T-cell (primary cell): ENCODE measurements around the gene EXOC8. TPM values are rescaled to one million over a fixed set of nuclear protein-coding genes. Genes with fewer than 3 reads are reported as not detected.

Experiments used
- ATAC-seq, 4 experiments: fragments of 200-7000 bp in 3 of 4; fragments of 150-1000 bp in 1 of 4; cut with Tn5 transposase; replicated peaks in 1 of 4; 1 replicate in 3 of 4; 2 replicates in 1 of 4; pipeline ENCODE4 v1.10.0; 2021; ENCODE audit warnings: moderate library complexity in 3 of 4, mild to moderate bottlenecking in 2 of 4, moderate number of reproducible peaks in 1 of 4
- CTCF ChIA-PET, 2 donors: fragments of 300-600 bp; sonication (Branson Sonifier 250); formaldehyde crosslinking; loops; one replicate each; lab custom pipeline; 2022; ENCODE audit warnings: antibody characterized with exemption in 2 of 2; lab: Charles Lee
- POLR2A ChIA-PET, 2 donors: fragments of 300-600 bp; sonication (Branson Sonifier 250); formaldehyde crosslinking; loops; one replicate each; lab custom pipeline; 2022; ENCODE audit warnings: antibody characterized with exemption in 2 of 2; lab: Charles Lee
- DNase-seq, 35 experiments: peaks; one replicate each; pipeline versions ENCODE4 v3.0.0 to v3.0.0-alpha.2; 2013 to 2023
- H3K27ac ChIP-seq: one replicate; pipeline ENCODE4 v1.5.1; 2013; ENCODE audit warnings: low read length
- H3K27me3 ChIP-seq, 2 experiments: replicated peaks in 1 of 2; 1 replicate in 1 of 2; 2 replicates in 1 of 2; pipeline versions ENCODE4 v1.6.1 to v1.7.0; 2013; ENCODE audit warnings: low read length in 1 of 2, mixed read lengths in 1 of 2; ENCODE audit not compliant: control insufficient read depth in 2 of 2, insufficient read depth in 2 of 2; ENCODE audit errors: extremely low read depth in 1 of 2
- H3K36me3 ChIP-seq, 2 donors: 1 replicate in 1 of 2; 2 replicates in 1 of 2; pipeline versions ENCODE4 v1.6.1 to v1.7.0; 2013; ENCODE audit warnings: low read length in 1 of 2; ENCODE audit not compliant: control insufficient read depth in 2 of 2, insufficient read depth in 1 of 2; ENCODE audit errors: extremely low read depth in 1 of 2
- H3K4me1 ChIP-seq, 2 experiments: 1 replicate in 1 of 2; 2 replicates in 1 of 2; pipeline versions ENCODE4 v1.6.1 to v1.7.0; 2013; ENCODE audit warnings: low read length in 2 of 2, mixed read lengths in 1 of 2; ENCODE audit not compliant: insufficient read depth in 2 of 2, control insufficient read depth in 1 of 2; ENCODE audit errors: extremely low read depth in 1 of 2
- H3K4me3 ChIP-seq, 2 donors: 1 replicate in 1 of 2; 2 replicates in 1 of 2; pipeline versions ENCODE4 v1.5.1 to v1.7.0; 2013; ENCODE audit warnings: mild to moderate bottlenecking in 2 of 2, low read length in 1 of 2, moderate library complexity in 1 of 2; ENCODE audit not compliant: control insufficient read depth in 1 of 2; ENCODE audit errors: extremely low read depth in 1 of 2
- H3K9me3 ChIP-seq: 2 replicates; pipeline ENCODE4 v1.7.0; 2013
- H3K27ac Mint-ChIP-seq, 2 donors: one replicate each; pipeline ENCODE4 v1.8.0; 2020 to 2021; ENCODE audit warnings: mild to moderate bottlenecking in 2 of 2, mixed read lengths in 2 of 2
- H3K27me3 Mint-ChIP-seq, 2 donors: one replicate each; pipeline ENCODE4 v1.8.0; 2021 to 2022; ENCODE audit warnings: mixed read lengths in 2 of 2
- H3K36me3 Mint-ChIP-seq: one replicate; pipeline ENCODE4 v1.8.0; 2021; ENCODE audit warnings: mixed read lengths
- H3K4me1 Mint-ChIP-seq, 3 donors: one replicate each; pipeline ENCODE4 v1.8.0; 2020 to 2022; ENCODE audit warnings: mixed read lengths in 3 of 3, mild to moderate bottlenecking in 1 of 3
- H3K4me3 Mint-ChIP-seq, 3 donors: one replicate each; pipeline ENCODE4 v1.8.0; 2020 to 2022; ENCODE audit warnings: mild to moderate bottlenecking in 3 of 3, mixed read lengths in 3 of 3, moderate library complexity in 3 of 3
- H3K9me3 Mint-ChIP-seq, 3 donors: one replicate each; pipeline ENCODE4 v1.8.0; 2020 to 2022; ENCODE audit warnings: mixed read lengths in 3 of 3
- WGBS: methylation state at CpG from one replicate; pipeline ENCODE4 v1.1.5; 2013; ENCODE audit warnings: missing lambda C conversion rate; ENCODE audit not compliant: insufficient coverage; 5-methylcytosine and 5-hydroxymethylcytosine counted together
- total RNA-seq, 35 experiments: library from RNA in 6 of 35; stranded (reverse) in 6 of 35; fragments of 120-200 nt in 1 of 35; gene quantifications; one replicate each; pipeline versions ENCODE4 v1.2.1 to v1.2.4 and lab custom pipeline; 2013 to 2026

Gene EXOC8, protein sequence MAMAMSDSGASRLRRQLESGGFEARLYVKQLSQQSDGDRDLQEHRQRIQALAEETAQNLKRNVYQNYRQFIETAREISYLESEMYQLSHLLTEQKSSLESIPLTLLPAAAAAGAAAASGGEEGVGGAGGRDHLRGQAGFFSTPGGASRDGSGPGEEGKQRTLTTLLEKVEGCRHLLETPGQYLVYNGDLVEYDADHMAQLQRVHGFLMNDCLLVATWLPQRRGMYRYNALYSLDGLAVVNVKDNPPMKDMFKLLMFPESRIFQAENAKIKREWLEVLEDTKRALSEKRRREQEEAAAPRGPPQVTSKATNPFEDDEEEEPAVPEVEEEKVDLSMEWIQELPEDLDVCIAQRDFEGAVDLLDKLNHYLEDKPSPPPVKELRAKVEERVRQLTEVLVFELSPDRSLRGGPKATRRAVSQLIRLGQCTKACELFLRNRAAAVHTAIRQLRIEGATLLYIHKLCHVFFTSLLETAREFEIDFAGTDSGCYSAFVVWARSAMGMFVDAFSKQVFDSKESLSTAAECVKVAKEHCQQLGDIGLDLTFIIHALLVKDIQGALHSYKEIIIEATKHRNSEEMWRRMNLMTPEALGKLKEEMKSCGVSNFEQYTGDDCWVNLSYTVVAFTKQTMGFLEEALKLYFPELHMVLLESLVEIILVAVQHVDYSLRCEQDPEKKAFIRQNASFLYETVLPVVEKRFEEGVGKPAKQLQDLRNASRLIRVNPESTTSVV
- 10 to 100 TPM; 27.3 to 34.9 (median 30.6) TPM for total RNA-seq
- total RNA-seq (2013): 31.9 TPM
- total RNA-seq (lab: John Stamatoyannopoulos, UW): 53.5 to 137 (median 97.2) reads per million in 29 experiments

DNA sequence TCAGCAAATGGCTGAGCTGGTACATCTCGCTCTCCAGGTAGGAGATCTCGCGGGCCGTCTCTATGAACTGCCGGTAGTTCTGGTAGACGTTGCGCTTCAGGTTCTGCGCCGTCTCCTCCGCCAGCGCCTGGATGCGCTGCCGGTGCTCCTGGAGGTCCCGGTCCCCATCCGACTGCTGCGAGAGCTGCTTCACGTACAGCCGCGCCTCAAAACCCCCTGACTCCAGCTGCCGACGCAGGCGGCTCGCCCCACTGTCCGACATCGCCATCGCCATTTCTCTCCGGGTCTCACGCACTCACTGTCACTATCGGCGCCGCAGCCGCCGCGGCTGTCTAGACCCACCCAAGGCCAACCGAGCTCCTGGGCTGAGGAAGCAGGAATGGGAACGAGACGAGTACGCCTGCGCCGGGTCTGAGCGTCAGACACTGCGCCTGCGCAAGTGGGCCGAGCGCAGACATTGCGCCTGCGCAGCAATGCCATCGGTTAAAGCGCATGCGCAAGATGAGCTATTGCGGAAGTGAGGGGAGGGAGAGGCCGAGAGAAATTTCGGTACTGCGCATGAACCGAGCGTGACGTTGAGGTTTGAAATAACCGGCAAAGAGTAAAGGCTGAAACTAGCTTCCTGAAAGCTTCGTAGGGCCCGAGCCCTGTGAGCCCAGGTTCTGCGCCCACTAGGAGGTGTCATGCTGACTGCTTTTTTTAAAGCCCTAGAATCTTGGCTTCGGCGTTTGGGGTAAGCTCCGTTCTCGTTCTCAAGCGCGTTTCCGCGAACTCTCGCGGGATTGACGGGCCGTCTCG, at the start of gene EXOC8:
TSS of gene EXOC8 (minus strand) at position 381 of the 798 bp plus-strand sequence. CDS start at position 274, 107 bp downstream.
- WGBS: under 1% methylated on average over 74 of the region's 74 CpGs
- Mint-ChIP-seq H3K9me3 (peaks cover 0 to 2% (median 0%) of the 10 kb centered on the region in 3 donors), H3K27ac (peak within 1 kb of the TSS; percentile 99 to 100), H3K36me3 (peaks cover 33% of the 10 kb centered on the region), H3K4me3 (peak within 1 kb of the TSS; percentile 97 to 100 (median 100)), H3K4me1 (peaks cover 62 to 74% (median 69%) of the 10 kb centered on the region in 3 donors), H3K27me3 (peaks cover 0 to 3% of the 10 kb centered on the region in 2 donors)
- ChIA-PET CTCF (interaction anchor here (0.5 to 1.7 kb wide), 17 partner anchors 8 to 1290 kb away, joined by 3 to 7 read pairs (median 3); partner anchors contain the start of gene TSNAX (in 1 of the 2)), POLR2A (interaction anchor here (0.6 to 1.6 kb wide), 10 partner anchors 8 to 288 kb away, joined by 3 to 7 read pairs (median 3); no protein-coding TSS in a partner anchor)
- peaks cover 32 to 39% of the 10 kb centered on the region in 2 experiments for H3K4me1 ChIP-seq
- no peaks in the 10 kb centered on the region for H3K27me3 ChIP-seq
- H3K9me3 ChIP-seq: no peaks in the 10 kb centered on the region
- H3K36me3 ChIP-seq: peaks cover 0 to 8% of the 10 kb centered on the region in 2 donors
- H3K4me3 ChIP-seq: peak within 1 kb of the TSS; percentile 95
- DNase-seq: peak; percentile 88 to 100 (median 95)
- H3K27ac ChIP-seq: peak within 1 kb of the TSS; percentile 96
- peak; percentile 80 to 86 (median 83) for ATAC-seq

DNA sequence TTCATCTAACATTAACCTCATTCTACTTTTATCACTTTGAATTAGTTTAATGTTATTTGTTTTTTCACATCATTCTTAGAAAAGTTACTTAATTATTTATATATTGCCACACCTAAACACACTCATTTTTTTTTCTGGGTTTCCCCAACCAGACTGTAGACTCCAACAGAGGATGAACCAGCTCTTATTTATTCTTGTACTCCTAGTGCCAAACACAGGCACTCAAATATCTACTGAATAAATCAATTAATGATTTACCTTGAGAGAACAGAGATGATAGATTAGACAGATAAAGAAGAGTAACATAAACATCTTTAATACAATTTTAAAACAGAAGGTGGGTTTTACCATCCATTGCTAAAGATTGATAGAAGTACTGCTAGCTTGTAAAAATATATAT, 48.8 kb upstream of the EXOC8 start:
- no peak for DNase-seq
- H3K4me1 Mint-ChIP-seq: peaks cover 41 to 48% (median 46%) of the 10 kb centered on the region in 3 donors
- H3K36me3 ChIP-seq: no peaks in the 10 kb centered on the region
- no peaks in the 10 kb centered on the region for H3K27me3 Mint-ChIP-seq
- no peak overlapping the region for H3K4me3 ChIP-seq
- peaks cover 0 to 2% of the 10 kb centered on the region in 2 experiments for H3K4me1 ChIP-seq
- no peak for ATAC-seq
- ChIA-PET POLR2A (interaction anchor here in 1 of 2 donors (0.7 kb wide), 1 partner anchor 11 kb away, joined by 4 read pairs; no protein-coding TSS in a partner anchor), CTCF (no interaction called here)
- no peak overlapping the region for H3K27ac Mint-ChIP-seq
- no peaks in the 10 kb centered on the region for H3K9me3 ChIP-seq
- H3K27ac ChIP-seq: no peak overlapping the region
- H3K9me3 Mint-ChIP-seq: no peaks in the 10 kb centered on the region
- H3K27me3 ChIP-seq: no peaks in the 10 kb centered on the region
- no peak overlapping the region for H3K4me3 Mint-ChIP-seq
- peaks cover 5% of the 10 kb centered on the region for H3K36me3 Mint-ChIP-seq

DNA sequence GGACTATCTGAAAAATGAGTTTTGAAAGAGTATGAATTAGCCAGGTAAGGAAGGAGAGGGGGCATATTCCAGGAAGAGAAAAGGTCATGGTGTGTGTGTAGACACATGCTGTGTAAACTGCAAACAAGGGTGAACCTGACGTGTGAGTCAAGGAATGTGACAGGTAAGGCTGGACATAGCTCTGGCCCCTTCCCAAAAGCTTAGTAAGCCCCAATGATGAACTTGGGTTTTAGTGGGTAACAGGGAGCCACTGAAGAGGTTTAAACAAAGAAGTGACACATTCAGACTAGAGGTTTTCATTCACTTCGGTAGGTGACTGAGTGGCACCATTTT, 47.7 kb upstream of the EXOC8 start:
- ChIA-PET CTCF (interaction anchor here in 1 of 2 donors (1.1 kb wide), 1 partner anchor 25 kb away, joined by 5 read pairs; no protein-coding TSS in a partner anchor), POLR2A (no interaction called here)
- Mint-ChIP-seq H3K27me3 (no peaks in the 10 kb centered on the region), H3K27ac (no peak overlapping the region), H3K36me3 (peaks cover 5% of the 10 kb centered on the region), H3K9me3 (no peaks in the 10 kb centered on the region), H3K4me3 (no peak overlapping the region), H3K4me1 (peaks cover 37 to 47% (median 45%) of the 10 kb centered on the region in 3 donors)
- H3K4me3 ChIP-seq: no peak overlapping the region
- no peak for ATAC-seq
- no peak overlapping the region for H3K27ac ChIP-seq
- WGBS: 100% methylated on average over 2 of the region's 2 CpGs
- no peaks in the 10 kb centered on the region for H3K9me3 ChIP-seq
- no peaks in the 10 kb centered on the region for H3K27me3 ChIP-seq
- H3K36me3 ChIP-seq: no peaks in the 10 kb centered on the region
- peaks cover 0 to 2% of the 10 kb centered on the region in 2 experiments for H3K4me1 ChIP-seq
- DNase-seq: no peak

GRCh38 chr1:231384696-231385415, 47.2 kb upstream of the EXOC8 start:
- no peak overlapping the region for H3K27ac Mint-ChIP-seq
- ATAC-seq: no peak
- H3K27me3 Mint-ChIP-seq: no peaks in the 10 kb centered on the region
- 93% methylated on average over 5 of the region's 6 CpGs for WGBS
- H3K9me3 Mint-ChIP-seq: no peaks in the 10 kb centered on the region
- H3K36me3 Mint-ChIP-seq: peaks cover under 1% of the 10 kb centered on the region
- no peak for DNase-seq
- H3K4me3 ChIP-seq: no peak overlapping the region
- no peak overlapping the region for H3K4me3 Mint-ChIP-seq
- peaks cover 34 to 43% (median 41%) of the 10 kb centered on the region in 3 donors for H3K4me1 Mint-ChIP-seq
- ChIA-PET CTCF (interaction anchor here in 1 of 2 donors (1.1 kb wide), 1 partner anchor 26 kb away, joined by 5 read pairs; no protein-coding TSS in a partner anchor), POLR2A (no interaction called here)
- peaks cover 0 to 2% of the 10 kb centered on the region in 2 experiments for H3K4me1 ChIP-seq
- no peak overlapping the region for H3K27ac ChIP-seq
- no peaks in the 10 kb centered on the region for H3K9me3 ChIP-seq
- no peaks in the 10 kb centered on the region for H3K36me3 ChIP-seq
- no peaks in the 10 kb centered on the region for H3K27me3 ChIP-seq

DNA sequence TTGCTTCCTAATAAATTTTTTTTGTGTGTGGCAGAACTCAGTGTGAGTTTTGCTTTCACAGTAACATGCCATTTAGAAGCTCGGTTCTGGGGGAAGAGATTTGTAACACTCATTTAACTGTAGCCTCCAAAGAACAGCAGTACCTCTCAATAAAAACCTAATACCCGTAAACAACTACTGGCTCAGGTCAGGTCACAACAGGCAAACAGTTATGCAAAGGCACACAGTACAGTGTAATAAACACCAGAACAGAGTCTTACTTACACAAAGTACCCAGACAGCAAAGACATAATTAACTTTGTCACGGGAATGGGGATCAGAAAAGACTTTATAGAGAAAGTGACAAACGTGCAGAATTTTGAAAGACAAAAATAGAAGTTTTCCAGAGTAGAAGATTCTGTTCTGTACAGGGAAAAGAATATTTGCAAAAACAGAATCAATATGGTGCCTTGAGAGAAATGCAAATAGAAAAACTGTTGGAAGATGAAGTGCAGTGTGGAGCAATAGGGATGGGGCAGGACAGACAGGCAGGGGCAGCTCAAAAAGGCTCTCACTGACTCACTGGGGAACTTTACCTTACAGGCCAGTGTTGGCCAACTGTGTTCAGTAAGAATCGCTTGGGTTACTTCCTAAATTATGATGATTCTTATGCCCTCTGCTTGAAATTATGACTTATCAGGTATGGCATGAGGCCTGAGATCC, 45.7 kb upstream of the EXOC8 start:
- Histone ChIP-seq H3K27me3 (no peaks in the 10 kb centered on the region), H3K9me3 (no peaks in the 10 kb centered on the region), H3K36me3 (no peaks in the 10 kb centered on the region), H3K4me3 (no peak overlapping the region), H3K4me1 (peaks cover 0 to 3% of the 10 kb centered on the region in 2 experiments), H3K27ac (no peak overlapping the region)
- no peak overlapping the region for H3K27ac Mint-ChIP-seq
- 85% methylated on average over 2 of the region's 5 CpGs for WGBS
- DNase-seq (no peak), ATAC-seq (no peak)
- no peaks in the 10 kb centered on the region for H3K27me3 Mint-ChIP-seq
- ChIA-PET POLR2A (no interaction called here), CTCF (interaction anchor here in 1 of 2 donors (0.7 kb wide), 1 partner anchor 206 kb away, joined by 4 read pairs; no protein-coding TSS in a partner anchor)
- H3K4me1 Mint-ChIP-seq: peaks cover 38 to 49% (median 46%) of the 10 kb centered on the region in 3 donors
- no peak overlapping the region for H3K4me3 Mint-ChIP-seq
- no peaks in the 10 kb centered on the region for H3K36me3 Mint-ChIP-seq
- no peaks in the 10 kb centered on the region for H3K9me3 Mint-ChIP-seq
